ENCODE measurements around the gene INAFM2. TPM values are rescaled to one million over a fixed set of nuclear protein-coding genes. Genes with fewer than 3 reads are reported as not detected.
A peak's percentile ranks its signal among the peaks of the same experiment; 100 is the strongest.

Gene INAFM2
- total and polyA plus RNA-seq, 11 donors = 27.9 to 92.7 (median 36.1) TPM

GRCh38 chr15:40340740-40341400, 17.4 kb downstream of the INAFM2 start, which contains the start of gene CCDC9B:
Gene CCDC9B (minus strand): TSS chr15:40340939. CDS start chr15:40340819, 120 bp downstream.
- DNase-seq (peak; percentile 92 to 94 (median 93)), ATAC-seq (peak; percentile 67 to 75 (median 72))
- peak within 1 kb of the TSS; percentile 24 to 63 (median 50) for H3K4me3 ChIP-seq
- peaks cover 30 to 88% (median 78%) of the 10 kb centered on the region in 12 donors for H3K4me1 ChIP-seq
- H3K9me3 ChIP-seq = no peaks in the 10 kb centered on the region
- intact Hi-C loops (cut with DNase I) = loop anchor here in 8 of 10 donors (1.0 to 5.0 kb wide), 5 partner anchors 16 to 81 kb away; partner anchors contain the start of gene INAFM2 (in 2 of the 8)
- H3K27ac ChIP-seq = peak within 1 kb of the TSS; percentile 94 to 100 (median 97)
- 10 to 22% (median 12%) methylated on average over 14 to 17 of the region's 17 CpGs for WGBS, 4 donors
- TF ChIP-seq CTCF (IDR thresholded peaks at IDR 0.05) (no peak), POLR2A (IDR thresholded peaks at IDR 0.05) (peak in 1 of 2 donors; percentile 73)
- H3K27me3 ChIP-seq = no peaks in the 10 kb centered on the region
- H3K36me3 ChIP-seq = peaks cover 0 to 13% (median 0%) of the 10 kb centered on the region in 9 donors

GRCh38 chr15:40342416-40343320, 19.2 kb downstream of the INAFM2 start:
- TF ChIP-seq POLR2A (IDR thresholded peaks at IDR 0.05) (no peak), CTCF (IDR thresholded peaks at IDR 0.05) (no peak)
- DNase-seq (peak in 2 of 5 donors; percentile 20 to 26), ATAC-seq (no peak)
- intact Hi-C loops (cut with DNase I) = loop anchor here in 5 of 10 donors (5.0 kb wide), 1 partner anchor 80 kb away; no protein-coding TSS in a partner anchor
- H3K36me3 ChIP-seq = no peaks in the 10 kb centered on the region
- WGBS, 4 donors = 44 to 73% (median 60%) methylated on average over 6 to 7 of the region's 7 CpGs
- no peak overlapping the region for H3K4me3 ChIP-seq
- H3K9me3 ChIP-seq = no peaks in the 10 kb centered on the region
- H3K27ac ChIP-seq = peak overlapping the region in 11 of 12 donors; percentile 68 to 100 (median 97)
- peaks cover 24 to 70% (median 61%) of the 10 kb centered on the region in 12 donors for H3K4me1 ChIP-seq
- no peaks in the 10 kb centered on the region for H3K27me3 ChIP-seq

- ATAC-seq = peak in 2 of 4 donors; percentile 0 to 47
Observed at GRCh38 chr15:40343512-40343911, 20.0 kb downstream of the INAFM2 start.

More at GRCh38 chr15:40343512-40343911, 20.0 kb downstream of the INAFM2 start:
- H3K9me3 ChIP-seq = no peaks in the 10 kb centered on the region
- H3K27me3 ChIP-seq = no peaks in the 10 kb centered on the region
- H3K4me3 ChIP-seq = no peak overlapping the region
- H3K36me3 ChIP-seq = no peaks in the 10 kb centered on the region
- H3K27ac ChIP-seq = peak overlapping the region; percentile 26 to 100 (median 96)
- DNase-seq = peak in 4 of 5 donors; percentile 62 to 72 (median 66)
- intact Hi-C loops (cut with DNase I) = loop anchor here in 5 of 10 donors (5.0 kb wide), 1 partner anchor 79 kb away; no protein-coding TSS in a partner anchor
- peaks cover 17 to 66% (median 52%) of the 10 kb centered on the region in 12 donors for H3K4me1 ChIP-seq
- 65 to 73% (median 68%) methylated on average over 10 of the region's 10 CpGs for WGBS, 4 donors
- TF ChIP-seq POLR2A (IDR thresholded peaks at IDR 0.05) (peak in 1 of 2 donors; percentile 28), CTCF (IDR thresholded peaks at IDR 0.05) (no peak)

Data from heart left ventricle (tissue), 16 donors.